ENCODE data around the gene SH3BP5L. TPM values are rescaled to one million over a fixed set of nuclear protein-coding genes. Genes with fewer than 3 reads are reported as not detected.

Gene SH3BP5L
- total and polyA plus RNA-seq, 2 of the 13 experiments (the other 11 are each of a cell fraction or from before 2014, with no cell fraction given) = 10.3 to 14.9 TPM

GRCh38 chr1:248872752-248873408, 47.2 kb upstream of the SH3BP5L start (continued):
- peak; percentile 47; the same call in 1 of the 2 replicates for TF ChIP-seq ZNF672 (CRISPR knock-in tag; IDR thresholded peaks at IDR 0.05)
- no peak for TF ChIP-seq NAIF1 (CRISPR knock-in tag; IDR thresholded peaks at IDR 0.05; ENCODE audit: borderline replicate concordance)
- no peak for TF ChIP-seq ZFP90 (CRISPR knock-in tag; IDR thresholded peaks at IDR 0.05; ENCODE audit: borderline replicate concordance)
- no peak for TF ChIP-seq SSRP1 (CRISPR knock-in tag; IDR thresholded peaks at IDR 0.05)
- no peak for TF ChIP-seq STAT5B (CRISPR knock-in tag; IDR thresholded peaks at IDR 0.05)
- TF ChIP-seq GABPA (IDR thresholded peaks at IDR 0.05; ENCODE audit: low read depth, low read length) = no peak
- no peak for TF ChIP-seq GABPA (CRISPR knock-in tag; IDR thresholded peaks at IDR 0.05; ENCODE audit: low read depth)
- no peak for TF ChIP-seq RCOR2 (CRISPR knock-in tag; IDR thresholded peaks at IDR 0.05)
- no peak for TF ChIP-seq SALL2 (CRISPR knock-in tag; IDR thresholded peaks at IDR 0.05)
- TF ChIP-seq SRF (IDR thresholded peaks at IDR 0.05; ENCODE audit: low read depth, low read length) = no peak
- TF ChIP-seq, protein P1, sequence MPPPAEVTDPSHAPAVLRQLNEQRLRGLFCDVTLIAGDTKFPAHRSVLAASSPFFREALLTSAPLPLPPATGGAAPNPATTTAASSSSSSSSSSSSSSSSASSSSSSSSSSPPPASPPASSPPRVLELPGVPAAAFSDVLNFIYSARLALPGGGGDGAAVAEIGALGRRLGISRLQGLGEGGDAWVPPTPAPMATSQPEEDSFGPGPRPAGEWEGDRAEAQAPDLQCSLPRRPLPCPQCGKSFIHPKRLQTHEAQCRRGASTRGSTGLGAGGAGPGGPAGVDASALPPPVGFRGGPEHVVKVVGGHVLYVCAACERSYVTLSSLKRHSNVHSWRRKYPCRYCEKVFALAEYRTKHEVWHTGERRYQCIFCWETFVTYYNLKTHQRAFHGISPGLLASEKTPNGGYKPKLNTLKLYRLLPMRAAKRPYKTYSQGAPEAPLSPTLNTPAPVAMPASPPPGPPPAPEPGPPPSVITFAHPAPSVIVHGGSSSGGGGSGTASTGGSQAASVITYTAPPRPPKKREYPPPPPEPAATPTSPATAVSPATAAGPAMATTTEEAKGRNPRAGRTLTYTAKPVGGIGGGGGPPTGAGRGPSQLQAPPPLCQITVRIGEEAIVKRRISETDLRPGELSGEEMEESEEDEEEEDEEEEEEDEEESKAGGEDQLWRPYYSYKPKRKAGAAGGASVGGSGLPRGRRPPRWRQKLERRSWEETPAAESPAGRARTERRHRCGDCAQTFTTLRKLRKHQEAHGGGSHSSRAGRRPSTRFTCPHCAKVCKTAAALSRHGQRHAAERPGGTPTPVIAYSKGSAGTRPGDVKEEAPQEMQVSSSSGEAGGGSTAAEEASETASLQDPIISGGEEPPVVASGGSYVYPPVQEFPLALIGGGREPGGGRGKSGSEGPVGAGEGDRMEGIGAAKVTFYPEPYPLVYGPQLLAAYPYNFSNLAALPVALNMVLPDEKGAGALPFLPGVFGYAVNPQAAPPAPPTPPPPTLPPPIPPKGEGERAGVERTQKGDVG (CRISPR knock-in tag; IDR thresholded peaks at IDR 0.05; ENCODE audit: borderline replicate concordance) = no peak
- TF ChIP-seq ZFP36L1 (CRISPR knock-in tag; IDR thresholded peaks at IDR 0.05) = no peak
- TF ChIP-seq, protein P2, sequence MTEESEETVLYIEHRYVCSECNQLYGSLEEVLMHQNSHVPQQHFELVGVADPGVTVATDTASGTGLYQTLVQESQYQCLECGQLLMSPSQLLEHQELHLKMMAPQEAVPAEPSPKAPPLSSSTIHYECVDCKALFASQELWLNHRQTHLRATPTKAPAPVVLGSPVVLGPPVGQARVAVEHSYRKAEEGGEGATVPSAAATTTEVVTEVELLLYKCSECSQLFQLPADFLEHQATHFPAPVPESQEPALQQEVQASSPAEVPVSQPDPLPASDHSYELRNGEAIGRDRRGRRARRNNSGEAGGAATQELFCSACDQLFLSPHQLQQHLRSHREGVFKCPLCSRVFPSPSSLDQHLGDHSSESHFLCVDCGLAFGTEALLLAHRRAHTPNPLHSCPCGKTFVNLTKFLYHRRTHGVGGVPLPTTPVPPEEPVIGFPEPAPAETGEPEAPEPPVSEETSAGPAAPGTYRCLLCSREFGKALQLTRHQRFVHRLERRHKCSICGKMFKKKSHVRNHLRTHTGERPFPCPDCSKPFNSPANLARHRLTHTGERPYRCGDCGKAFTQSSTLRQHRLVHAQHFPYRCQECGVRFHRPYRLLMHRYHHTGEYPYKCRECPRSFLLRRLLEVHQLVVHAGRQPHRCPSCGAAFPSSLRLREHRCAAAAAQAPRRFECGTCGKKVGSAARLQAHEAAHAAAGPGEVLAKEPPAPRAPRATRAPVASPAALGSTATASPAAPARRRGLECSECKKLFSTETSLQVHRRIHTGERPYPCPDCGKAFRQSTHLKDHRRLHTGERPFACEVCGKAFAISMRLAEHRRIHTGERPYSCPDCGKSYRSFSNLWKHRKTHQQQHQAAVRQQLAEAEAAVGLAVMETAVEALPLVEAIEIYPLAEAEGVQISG (CRISPR knock-in tag; IDR thresholded peaks at IDR 0.05) = no peak
- TF ChIP-seq ZNF605 (CRISPR knock-in tag; IDR thresholded peaks at IDR 0.05) = no peak
- no peak for TF ChIP-seq ZNF83 (CRISPR knock-in tag; IDR thresholded peaks at IDR 0.05; ENCODE audit: borderline replicate concordance)
- TF ChIP-seq, protein P3, sequence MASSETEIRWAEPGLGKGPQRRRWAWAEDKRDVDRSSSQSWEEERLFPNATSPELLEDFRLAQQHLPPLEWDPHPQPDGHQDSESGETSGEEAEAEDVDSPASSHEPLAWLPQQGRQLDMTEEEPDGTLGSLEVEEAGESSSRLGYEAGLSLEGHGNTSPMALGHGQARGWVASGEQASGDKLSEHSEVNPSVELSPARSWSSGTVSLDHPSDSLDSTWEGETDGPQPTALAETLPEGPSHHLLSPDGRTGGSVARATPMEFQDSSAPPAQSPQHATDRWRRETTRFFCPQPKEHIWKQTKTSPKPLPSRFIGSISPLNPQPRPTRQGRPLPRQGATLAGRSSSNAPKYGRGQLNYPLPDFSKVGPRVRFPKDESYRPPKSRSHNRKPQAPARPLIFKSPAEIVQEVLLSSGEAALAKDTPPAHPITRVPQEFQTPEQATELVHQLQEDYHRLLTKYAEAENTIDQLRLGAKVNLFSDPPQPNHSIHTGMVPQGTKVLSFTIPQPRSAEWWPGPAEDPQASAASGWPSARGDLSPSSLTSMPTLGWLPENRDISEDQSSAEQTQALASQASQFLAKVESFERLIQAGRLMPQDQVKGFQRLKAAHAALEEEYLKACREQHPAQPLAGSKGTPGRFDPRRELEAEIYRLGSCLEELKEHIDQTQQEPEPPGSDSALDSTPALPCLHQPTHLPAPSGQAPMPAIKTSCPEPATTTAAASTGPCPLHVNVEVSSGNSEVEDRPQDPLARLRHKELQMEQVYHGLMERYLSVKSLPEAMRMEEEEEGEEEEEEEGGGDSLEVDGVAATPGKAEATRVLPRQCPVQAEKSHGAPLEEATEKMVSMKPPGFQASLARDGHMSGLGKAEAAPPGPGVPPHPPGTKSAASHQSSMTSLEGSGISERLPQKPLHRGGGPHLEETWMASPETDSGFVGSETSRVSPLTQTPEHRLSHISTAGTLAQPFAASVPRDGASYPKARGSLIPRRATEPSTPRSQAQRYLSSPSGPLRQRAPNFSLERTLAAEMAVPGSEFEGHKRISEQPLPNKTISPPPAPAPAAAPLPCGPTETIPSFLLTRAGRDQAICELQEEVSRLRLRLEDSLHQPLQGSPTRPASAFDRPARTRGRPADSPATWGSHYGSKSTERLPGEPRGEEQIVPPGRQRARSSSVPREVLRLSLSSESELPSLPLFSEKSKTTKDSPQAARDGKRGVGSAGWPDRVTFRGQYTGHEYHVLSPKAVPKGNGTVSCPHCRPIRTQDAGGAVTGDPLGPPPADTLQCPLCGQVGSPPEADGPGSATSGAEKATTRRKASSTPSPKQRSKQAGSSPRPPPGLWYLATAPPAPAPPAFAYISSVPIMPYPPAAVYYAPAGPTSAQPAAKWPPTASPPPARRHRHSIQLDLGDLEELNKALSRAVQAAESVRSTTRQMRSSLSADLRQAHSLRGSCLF (CRISPR knock-in tag; IDR thresholded peaks at IDR 0.05; ENCODE audit: borderline replicate concordance) = no peak
- no peak for TF ChIP-seq SP4 (CRISPR knock-in tag; IDR thresholded peaks at IDR 0.05)
- peak; percentile 51; the same call in 1 of the 2 replicates for TF ChIP-seq ZMAT3 (CRISPR knock-in tag; conservative IDR thresholded peaks at IDR 0.05)
- TF ChIP-seq MZF1 (CRISPR knock-in tag; IDR thresholded peaks at IDR 0.05; ENCODE audit: borderline replicate concordance) = no peak
